GM12872 (cell line): ENCODE results near the gene SLC35E1.

Experiments
- TF ChIP-seq, protein P1 (sequence below): IDR thresholded peaks from 3 replicates; pipeline ENCODE4 v1.5.1; 2011; ENCODE audit warnings: low read depth, mild to moderate bottlenecking, low read length, moderate library complexity; ENCODE audit not compliant: insufficient read depth

Gene SLC35E1

DNA sequence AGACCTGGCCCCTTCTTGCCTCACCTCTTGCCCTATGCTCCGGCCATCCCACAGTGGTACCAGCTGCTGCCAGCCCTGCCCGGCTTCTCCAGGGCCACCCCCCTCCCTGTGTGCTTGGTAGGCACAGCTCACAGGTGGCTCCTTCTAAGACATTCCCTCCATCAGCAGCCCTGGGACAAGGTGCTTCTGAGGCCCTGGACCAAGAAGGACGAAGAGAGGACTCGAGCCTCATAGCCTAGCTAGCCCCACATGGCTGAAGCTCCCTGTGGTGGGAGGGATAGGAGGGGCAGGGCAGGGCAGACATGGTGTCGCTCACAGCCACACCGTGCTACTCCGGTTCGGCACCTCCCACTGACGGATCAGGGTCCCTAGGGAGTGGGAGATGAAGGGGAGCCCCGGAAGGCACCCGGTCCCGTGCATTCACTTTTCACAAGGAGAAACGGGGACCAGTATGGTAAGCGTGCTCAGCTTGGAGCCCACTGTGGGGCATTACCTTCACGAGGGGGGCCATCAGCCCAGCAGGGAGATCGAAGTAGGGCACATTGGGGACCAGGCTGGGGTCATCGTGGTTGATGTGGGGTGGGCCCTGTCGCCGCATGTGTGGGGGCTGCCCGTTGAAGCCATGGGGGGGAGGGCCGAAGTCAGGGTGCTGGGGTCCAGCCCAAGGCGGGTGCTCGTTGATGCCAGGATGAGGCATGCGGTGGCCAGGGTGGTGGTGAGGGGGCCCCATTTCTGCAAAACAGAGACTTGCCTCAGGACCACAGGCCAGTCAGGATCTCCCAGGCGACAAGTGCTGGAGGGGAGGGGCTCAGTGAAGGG lies 49.4 kb downstream of the SLC35E1 start:
- TF ChIP-seq, protein P1, sequence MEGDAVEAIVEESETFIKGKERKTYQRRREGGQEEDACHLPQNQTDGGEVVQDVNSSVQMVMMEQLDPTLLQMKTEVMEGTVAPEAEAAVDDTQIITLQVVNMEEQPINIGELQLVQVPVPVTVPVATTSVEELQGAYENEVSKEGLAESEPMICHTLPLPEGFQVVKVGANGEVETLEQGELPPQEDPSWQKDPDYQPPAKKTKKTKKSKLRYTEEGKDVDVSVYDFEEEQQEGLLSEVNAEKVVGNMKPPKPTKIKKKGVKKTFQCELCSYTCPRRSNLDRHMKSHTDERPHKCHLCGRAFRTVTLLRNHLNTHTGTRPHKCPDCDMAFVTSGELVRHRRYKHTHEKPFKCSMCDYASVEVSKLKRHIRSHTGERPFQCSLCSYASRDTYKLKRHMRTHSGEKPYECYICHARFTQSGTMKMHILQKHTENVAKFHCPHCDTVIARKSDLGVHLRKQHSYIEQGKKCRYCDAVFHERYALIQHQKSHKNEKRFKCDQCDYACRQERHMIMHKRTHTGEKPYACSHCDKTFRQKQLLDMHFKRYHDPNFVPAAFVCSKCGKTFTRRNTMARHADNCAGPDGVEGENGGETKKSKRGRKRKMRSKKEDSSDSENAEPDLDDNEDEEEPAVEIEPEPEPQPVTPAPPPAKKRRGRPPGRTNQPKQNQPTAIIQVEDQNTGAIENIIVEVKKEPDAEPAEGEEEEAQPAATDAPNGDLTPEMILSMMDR = no peak

DNA sequence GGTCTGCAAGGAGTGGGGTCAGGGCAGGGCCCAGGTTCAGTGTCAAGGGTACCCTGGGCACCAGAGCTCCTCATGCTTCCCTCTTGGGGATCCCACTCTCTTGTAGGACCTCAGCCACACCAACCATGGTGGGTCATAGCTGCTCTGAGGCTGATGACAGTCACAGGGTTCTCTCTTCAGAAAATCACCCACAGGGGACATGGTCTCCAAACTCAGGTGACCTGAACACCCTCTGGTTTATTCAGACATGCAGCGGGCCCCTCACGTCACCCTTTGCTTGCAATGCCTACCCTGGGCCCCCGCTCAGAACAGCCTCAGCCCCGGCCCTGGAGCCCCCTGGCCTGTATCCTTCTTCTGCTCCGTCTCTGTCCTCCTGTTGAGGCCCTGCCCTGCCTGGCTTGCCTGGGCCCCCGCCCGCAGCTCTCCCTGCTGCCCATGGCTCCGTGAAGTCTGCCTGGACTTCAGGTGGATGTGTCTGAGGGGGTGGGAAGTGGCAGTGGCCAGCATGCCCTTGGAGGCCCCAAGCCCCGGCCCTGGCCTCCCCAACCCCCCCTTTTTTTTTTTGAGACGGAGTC lies 50.4 kb downstream of the SLC35E1 start:
- TF ChIP-seq, protein P1 = no peak

DNA sequence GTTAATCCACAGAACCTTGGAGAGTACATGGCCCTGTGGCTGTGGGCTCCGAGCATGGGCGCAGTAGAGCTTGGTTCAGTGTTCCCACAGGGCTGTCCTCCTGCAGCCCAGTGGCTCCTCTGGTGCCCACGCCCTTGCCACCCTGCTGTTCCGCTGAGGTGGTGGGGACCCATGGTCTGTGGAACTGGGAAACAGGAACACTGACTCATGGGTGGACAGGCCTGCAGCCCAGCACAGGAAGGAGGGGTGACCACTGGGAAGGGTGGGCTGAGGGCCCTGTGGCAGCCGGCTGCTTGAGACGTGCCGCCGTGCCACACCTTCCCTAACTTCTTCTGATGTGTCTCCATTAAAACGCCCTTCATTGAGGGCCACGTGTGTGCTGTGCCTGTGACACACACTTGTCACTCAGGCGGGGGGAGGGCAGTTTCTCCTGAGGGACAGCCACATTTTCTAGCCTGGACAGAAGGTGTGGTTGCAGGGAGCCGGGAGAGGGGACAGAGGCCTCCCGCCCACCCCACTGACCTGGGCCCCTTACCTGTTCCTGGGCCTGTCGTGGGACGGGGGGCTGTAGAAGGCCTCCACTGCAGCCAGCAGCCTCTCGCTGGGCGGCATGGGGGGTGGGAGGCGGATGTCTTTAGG lies 51.1 kb downstream of the SLC35E1 start:
- TF ChIP-seq, protein P1 = no peak

DNA sequence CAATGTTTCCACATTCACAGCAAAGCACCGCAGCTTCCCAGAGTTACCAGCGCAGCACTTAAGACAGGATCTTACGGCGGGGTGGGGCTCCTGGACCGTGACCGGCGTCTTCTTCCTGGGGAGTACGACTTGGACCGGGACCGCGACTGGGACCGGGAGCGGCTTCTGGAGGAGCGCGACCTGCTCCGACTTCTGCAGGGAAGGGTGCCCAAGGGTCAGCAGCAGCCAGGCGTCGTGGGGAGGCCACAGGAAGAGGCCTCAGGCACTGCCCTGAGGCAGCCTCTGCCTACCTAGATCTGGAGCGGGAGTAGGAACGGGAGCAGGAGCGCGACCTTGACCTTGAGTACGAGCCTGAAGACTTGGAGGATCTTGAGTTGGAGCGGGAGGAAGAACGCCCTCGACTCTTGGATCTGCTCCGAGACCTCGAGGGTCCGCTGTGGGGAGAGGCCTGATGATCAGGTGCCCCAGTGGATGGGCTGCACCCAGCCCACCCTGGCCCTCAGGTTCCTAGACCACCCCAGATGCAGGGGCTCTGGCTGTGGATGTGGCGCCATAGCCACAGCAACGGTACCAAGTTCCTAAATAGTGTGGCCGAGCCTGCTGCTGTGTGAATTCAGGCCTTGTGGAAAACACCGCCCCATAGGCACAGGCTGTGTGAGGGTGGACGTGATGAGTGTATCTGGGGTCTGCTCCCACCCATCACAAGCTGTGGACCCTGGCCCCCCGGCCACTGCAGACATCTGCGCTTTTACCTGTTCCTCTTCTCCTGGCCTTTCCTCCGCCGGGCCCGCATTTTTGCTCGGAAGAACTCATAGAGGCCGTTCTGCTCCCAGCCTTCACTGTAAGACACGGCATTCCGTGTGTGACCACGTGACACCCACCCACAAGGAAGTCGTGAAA lies 51.9 kb downstream of the SLC35E1 start:
- TF ChIP-seq, protein P1 = no peak

DNA sequence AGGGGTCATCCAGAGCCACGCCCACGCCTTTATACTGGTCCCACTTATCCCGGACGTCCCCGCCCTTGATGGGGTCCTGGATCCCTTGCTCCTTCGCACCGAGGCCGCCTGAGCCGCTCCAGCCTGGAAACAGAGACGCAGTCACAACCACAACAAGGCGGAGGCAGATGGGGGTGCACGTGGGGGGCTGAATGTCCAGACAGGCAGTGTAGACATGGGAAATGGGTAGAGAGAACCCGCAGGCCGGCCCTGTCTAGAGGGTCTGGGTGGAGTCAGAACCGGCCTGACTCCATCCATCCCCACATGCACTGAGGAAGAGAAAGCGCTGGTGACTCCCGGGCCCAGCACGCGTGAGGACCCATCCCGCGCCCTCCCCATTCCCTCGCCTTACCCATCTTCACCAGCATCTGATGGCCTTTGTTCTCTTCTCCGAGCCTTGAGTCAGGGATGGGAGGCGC lies 53.0 kb downstream of the SLC35E1 start:
- TF ChIP-seq, protein P1 = no peak

DNA sequence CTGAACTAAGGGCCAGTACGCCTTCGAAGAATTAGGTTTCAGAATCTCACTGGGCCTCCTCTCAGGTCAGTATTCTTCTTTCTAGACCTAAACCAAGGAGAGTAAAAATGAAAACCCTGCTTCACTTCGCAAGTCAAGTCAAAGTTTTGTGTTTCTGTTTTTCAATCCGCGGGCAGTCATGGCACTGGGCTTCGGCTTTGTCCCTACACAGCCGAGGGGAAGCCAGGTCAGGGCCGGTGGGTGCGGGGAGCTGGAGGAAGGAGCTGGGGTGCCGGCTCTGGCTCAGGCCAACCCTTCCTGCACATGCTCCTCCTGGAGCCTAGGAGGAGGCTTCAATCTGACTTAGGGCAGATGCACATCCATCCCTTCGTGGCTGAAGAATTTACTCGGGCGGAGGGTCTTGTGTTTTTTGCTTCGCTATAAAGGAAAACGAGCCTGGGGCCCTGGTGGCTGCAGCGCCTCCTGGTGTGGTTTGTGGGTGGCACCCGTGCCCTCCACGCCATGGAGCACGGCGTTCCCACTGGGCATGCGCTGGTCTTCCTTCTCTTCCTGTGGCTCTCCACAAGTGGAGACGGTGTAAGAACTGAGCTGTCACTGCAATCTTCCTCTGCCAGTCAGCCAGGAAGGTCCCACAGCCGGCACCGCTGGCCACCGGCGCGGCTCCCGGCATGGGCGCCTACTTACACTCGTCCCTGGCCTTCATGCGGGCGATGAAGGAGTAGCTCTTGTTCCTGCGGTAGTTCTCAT lies 53.6 kb downstream of the SLC35E1 start:
- TF ChIP-seq, protein P1 = 0 out of 3 replicates have a peak, but pooled peaks have one; percentile 11
